ENCODE data around the gene TRIM5.
"Not testable (repeated sequence)": the region's sequence is repeated elsewhere in the genome, so short reads cannot be mapped to it uniquely, and the experiment has no call there.

Gene TRIM5

GRCh38 chr11:5684646-5685362, at the start of gene TRIM5:
TRIM5 (minus strand) TSS chr11:5685074; CDS start chr11:5680177, 4,897 bp downstream.
- DNase-seq = peak; percentile 87

DNA sequence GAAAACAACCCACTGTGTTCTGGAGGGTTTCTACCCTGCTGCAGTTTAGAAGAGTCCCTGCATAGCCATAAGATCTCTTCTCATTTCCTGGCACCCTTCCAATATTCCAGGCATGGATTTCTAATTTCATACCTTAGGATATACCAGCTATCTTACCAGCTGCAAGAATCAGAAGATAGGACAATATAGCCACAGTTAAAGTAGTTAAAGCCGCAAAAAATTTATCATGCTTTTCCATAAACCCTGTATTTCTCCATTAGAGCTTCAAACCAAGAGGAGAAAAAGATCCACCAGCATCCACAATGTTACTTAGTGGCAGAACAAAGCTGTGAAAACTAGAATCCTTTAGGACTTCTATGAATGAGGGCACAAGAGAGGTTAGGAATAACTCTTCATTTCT, 42.8 kb upstream of the TRIM5 start:
- DNase-seq = no peak

- DNase-seq = no peak
Measured at GRCh38 chr11:5726351-5726750, 41.5 kb upstream of the TRIM5 start.

DNA sequence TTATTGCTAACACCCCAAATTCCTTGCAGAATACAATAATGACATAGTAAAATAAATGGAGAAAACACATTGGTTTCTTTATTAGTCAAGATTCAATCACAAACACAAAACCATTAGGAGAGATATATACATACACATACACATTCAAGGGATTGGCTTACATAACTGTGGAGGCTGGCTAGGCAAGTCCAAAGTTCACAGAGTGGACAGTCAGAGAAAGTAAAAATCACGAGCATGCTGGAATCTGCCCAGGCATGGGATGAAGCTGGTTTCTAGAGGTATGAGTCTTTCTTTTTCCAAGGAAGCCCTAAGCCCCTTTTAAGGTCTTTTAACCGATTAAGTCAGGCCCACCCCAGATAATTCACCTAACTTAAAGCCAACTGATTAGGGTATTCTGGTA, 37.7 kb upstream of the TRIM5 start:
- DNase-seq = no peak

- DNase-seq = no peak
Measured at GRCh38 chr11:5719703-5720495, 35.0 kb upstream of the TRIM5 start.

DNA sequence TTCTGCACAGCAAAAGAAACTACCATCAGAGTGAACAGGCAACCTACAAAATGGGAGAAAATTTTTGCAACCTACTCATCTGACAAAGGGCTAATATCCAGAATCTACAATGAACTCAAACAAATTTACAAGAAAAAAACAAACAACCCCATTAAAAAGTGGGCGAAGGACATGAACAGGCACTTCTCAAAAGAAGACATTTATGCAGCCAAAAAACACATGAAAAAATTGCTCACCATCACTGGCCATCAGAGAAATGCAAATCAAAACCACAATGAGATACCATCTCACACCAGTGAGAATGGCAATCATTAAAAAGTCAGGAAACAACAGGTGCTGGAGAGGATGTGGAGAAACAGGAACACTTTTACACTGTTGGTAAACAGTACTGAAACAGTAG, 31.6 kb upstream of the TRIM5 start:
- DNase-seq = not testable (repeated sequence)

- no peak for DNase-seq
Measured at GRCh38 chr11:5713695-5714094, 28.8 kb upstream of the TRIM5 start.

DNA sequence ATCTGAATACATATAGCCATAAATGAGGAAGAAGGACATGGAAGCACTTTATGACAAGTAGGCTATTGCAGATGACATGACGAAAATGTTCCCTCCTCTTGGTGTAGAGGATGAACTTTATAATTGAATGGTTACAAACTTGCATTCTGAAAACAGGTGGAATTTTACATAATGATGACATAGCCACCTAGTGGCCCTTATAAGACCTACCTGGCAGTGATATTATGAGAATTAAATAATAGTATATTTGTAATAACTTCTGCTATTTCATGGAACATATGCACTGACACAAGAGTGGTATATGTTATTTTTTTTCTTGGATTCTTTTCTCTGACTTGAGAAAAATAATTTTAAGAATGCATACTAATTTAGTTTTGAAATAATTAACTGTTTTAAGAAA, 27.6 kb upstream of the TRIM5 start:
- DNase-seq = no peak

- no peak for DNase-seq
Measured at GRCh38 chr11:5705688-5706087, 20.8 kb upstream of the TRIM5 start.

DNA sequence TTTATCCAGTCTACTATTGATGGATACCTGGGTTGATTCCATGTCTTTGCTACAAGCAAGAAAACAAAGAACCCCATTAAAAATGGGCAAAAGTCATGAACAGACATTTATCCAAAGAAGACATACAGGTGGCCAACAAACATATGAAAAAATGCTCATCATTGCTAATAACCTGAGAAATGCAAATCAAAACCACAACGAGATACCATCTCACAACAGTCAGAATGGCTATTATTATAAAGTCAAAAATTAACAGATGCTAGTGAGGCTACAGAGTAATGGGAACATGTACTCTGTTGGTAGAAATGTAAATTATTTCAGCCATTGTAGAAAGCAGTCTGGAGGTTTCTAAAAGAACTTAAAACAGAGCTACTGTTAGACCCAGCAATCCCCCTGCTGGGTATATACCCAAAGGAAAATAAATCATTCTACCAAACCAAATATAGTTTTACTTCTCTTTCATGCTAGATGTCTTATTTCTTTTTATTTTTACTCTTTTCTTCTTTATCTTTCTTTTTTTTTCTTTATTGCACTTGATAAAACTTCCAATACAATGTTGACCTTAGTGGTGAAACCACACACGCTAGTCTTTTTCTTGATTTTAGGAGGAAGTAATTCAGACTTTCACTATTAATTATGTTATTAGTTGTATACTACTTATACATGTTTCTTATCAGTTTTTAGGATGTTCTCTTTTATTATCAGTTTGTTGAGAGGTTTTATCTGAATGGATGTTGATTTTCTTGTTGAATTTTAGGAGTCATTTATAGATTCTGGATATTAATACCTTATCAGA, 19.1 kb upstream of the TRIM5 start:
- DNase-seq = no peak

GRCh38 chr11:5701055-5701577, 16.2 kb upstream of the TRIM5 start:
- DNase-seq = no peak

DNA sequence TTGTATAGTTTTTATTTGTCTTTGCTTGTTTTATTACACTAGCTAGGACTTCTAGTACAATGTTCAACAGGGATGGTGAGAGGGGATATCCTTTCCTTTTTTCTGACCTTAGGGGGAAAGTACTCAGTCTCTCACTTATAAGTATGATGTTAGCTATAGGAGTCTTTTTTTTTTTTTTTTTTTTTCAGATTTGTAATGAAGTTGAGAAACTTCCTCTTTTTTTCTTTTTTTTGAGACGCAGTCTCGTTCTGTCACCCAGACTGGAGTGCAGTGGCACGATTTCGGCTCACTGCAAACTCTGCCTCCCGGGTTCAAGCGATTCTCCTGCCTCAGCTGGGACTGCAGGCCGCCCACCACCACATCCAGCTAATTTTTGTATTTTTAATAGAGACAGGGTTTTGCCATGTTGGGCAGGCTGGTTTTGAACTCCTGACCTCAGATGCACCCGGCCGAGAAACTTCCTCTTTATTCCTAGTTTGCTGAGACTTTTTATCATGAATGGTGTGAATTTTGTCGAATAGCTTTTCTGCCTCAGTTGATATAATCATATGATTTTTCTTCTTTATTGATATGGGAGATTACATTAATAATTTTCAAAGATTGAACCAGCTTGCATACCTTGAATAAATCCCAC, 15.7 kb upstream of the TRIM5 start:
- DNase-seq = no peak

DNA sequence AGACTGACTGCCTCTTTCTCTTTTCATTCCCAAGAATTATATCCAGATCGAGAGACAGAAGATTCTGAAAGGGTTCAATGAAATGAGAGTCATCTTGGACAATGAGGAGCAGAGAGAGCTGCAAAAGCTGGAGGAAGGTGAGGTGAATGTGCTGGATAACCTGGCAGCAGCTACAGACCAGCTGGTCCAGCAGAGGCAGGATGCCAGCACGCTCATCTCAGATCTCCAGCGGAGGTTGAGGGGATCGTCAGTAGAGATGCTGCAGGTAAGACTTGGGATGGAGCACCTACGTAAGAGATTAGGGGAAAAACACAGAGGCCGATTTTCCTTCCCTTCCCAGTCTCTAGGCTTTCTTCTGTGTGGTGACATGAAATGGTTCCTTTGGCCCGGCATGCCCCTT, 13.4 kb upstream of the TRIM5 start:
- DNase-seq = no peak

DNA sequence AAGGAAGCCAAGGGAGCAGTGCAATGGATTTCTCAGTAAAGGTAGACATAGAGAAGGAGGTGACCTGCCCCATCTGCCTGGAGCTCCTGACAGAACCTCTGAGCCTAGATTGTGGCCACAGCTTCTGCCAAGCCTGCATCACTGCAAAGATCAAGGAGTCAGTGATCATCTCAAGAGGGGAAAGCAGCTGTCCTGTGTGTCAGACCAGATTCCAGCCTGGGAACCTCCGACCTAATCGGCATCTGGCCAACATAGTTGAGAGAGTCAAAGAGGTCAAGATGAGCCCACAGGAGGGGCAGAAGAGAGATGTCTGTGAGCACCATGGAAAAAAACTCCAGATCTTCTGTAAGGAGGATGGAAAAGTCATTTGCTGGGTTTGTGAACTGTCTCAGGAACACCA, 11.3 kb upstream of the TRIM5 start:
- no peak for DNase-seq

DNA sequence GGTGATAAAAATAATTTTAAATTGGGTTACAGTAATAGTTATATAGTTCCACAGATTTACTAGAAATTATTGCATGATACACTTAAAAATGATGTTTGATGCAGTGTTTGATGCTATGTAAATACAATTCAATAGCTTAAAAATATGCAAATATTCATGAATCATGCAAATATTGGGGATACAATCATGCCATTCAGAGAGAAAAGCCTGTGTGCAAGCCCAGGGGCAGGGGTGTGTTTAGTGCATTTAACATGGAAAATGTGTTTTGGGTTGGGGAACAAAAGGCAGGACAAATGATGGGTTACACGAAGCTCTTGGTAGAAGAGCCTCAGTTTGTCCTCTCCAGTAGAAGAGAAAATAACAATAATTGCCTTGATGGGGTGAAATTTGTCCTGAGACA, 10.7 kb upstream of the TRIM5 start:
- DNase-seq = no peak

- peak; percentile 26 for DNase-seq
Measured at GRCh38 chr11:5694642-5695041, 9.8 kb upstream of the TRIM5 start.

- no peak for DNase-seq
Measured at GRCh38 chr11:5691964-5692361, 7.1 kb upstream of the TRIM5 start.

DNA sequence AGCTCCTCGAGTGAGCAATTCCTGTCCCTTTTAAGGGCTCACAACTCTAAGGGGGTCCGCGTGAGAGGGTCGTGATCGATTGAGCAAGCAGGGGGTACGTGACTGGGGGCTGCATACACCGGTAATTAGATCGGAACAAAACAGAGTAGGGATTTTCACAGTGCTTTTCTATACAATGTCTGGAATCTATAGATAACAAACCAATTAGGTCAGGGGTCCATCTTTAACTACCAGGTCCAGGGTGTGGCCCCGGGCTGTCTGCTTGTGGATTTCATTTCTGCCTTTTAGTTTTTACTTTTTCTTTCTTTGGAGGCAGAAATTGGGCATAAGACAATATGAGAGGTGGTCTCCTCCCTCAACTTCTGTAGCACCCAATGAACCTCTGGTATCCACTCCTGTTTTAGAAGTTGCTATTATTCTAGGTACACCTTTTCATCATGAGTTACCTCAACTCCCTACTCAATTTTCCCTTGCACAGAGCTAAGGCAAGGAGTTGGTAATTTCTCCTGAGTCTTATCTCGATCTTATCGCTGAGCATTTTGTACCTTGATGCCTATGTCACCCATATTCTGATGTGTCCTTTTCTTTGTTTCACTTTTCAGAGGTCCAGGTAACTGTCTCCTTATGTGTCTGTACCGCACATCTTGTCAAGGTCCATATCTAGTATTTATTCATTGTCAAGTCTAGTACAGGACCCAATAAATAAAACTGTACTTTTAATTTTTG, 6.5 kb upstream of the TRIM5 start:
- DNase-seq = not testable (repeated sequence)

- no peak for DNase-seq
Measured at GRCh38 chr11:5690736-5691135, 5.9 kb upstream of the TRIM5 start.

- DNase-seq = no peak
Measured at GRCh38 chr11:5690216-5690615, 5.3 kb upstream of the TRIM5 start.

GRCh38 chr11:5689551-5689983, 4.7 kb upstream of the TRIM5 start, which contains the start of gene TRIM22:
TRIM22 (plus strand) TSS chr11:5689790; CDS start chr11:5696233, 6,443 bp downstream.
- DNase-seq = peak; percentile 55

GRCh38 chr11:5688482-5688881, 3.6 kb upstream of the TRIM5 start:
- DNase-seq = no peak

Measured in stimulated activated CD4-positive, alpha-beta T cell treated with anti-CD3 and anti-CD28 coated beads, Interleukin-15, amount 100 ng/mL, for 24 hours (primary cell).